Effector memory CD4-positive, alpha-beta T cell (primary cell): ENCODE measurements around the gene ITLN1.
"Not testable (repeated sequence)": the region's sequence is repeated elsewhere in the genome, so short reads cannot be mapped to it uniquely, and the experiment has no call there.

Experiments used
- DNase-seq, 3 donors: peaks; one replicate each; pipeline ENCODE4 v3.0.0-alpha.2; 2020
- H3K27ac ChIP-seq: 2 replicates; pipeline ENCODE4 v1.7.0; 2013; ENCODE audit warnings: mild to moderate bottlenecking, low read length, moderate library complexity; ENCODE audit not compliant: insufficient read depth, poor library complexity, severe bottlenecking
- H3K27me3 ChIP-seq: replicated peaks from 2 replicates; pipeline ENCODE4 v1.7.0; 2013; ENCODE audit warnings: mild to moderate bottlenecking, low read length; ENCODE audit not compliant: insufficient read depth, control insufficient read depth, poor library complexity, severe bottlenecking
- H3K36me3 ChIP-seq: 2 replicates; pipeline ENCODE4 v1.7.0; 2013; ENCODE audit warnings: mild to moderate bottlenecking, low read length, moderate library complexity; ENCODE audit not compliant: control insufficient read depth, insufficient read depth
- H3K4me1 ChIP-seq: 2 replicates; pipeline ENCODE4 v1.7.0; 2013; ENCODE audit warnings: low read length, mild to moderate bottlenecking; ENCODE audit not compliant: control insufficient read depth, insufficient read depth, poor library complexity, severe bottlenecking
- H3K4me3 ChIP-seq: 2 replicates; pipeline ENCODE4 v1.7.0; 2013; ENCODE audit warnings: low read length, low read depth, mild to moderate bottlenecking; ENCODE audit not compliant: insufficient read depth, poor library complexity, severe bottlenecking
- H3K9me3 ChIP-seq: 2 replicates; pipeline ENCODE4 v1.7.0; 2013; ENCODE audit warnings: mild to moderate bottlenecking, low read length, moderate library complexity; ENCODE audit not compliant: control insufficient read depth

The ITLN1 gene

DNA sequence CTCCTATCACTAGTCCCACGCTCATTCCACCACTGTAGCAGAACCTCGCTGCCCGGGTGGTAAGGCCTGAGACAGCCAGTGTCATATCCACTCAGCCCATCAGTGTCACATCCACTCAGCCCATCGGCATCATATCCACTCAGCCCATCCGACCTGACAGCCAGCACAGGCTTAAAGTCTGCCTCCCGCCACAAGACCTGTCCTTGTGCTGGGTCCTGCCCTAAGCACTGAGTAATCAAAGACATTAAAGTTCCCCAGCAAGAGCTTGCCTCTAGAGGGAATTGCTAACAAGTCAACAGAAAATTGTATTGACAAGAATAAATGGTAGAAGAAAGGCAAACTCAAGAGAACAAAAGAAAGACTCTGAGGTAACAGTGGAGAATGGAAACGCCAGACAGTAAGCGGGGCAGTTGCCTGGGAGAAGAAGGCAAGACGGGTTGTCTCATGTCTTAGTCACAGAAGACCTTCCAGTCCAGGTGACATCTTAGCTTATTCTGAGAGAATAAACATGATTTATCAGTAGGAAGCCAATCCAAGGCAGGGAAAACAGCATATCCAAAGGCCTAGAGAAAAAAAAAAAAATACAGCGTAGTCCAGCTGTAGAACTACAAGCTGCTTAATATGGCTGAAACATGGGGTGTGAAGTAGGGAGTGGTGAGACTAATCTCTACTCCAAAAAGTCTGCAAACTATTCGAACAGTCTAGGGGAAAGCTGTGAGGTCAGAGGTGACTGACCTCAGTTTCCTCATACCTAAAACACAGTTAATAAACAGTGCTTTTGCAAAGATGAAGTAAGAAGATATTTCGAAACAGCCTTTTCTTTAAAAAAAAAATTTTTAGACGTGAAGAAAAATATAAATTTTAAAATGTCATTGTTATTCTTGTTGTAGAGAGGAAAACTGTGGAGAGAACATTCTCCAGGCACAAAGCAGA, 1.1 kb downstream of the ITLN1 start:
- Histone ChIP-seq H3K27ac (no peak overlapping the region), H3K36me3 (no peaks in the 10 kb centered on the region), H3K4me3 (no peak overlapping the region), H3K9me3 (no peaks in the 10 kb centered on the region), H3K27me3 (no peaks in the 10 kb centered on the region), H3K4me1 (no peaks in the 10 kb centered on the region)
- no peak for DNase-seq

DNA sequence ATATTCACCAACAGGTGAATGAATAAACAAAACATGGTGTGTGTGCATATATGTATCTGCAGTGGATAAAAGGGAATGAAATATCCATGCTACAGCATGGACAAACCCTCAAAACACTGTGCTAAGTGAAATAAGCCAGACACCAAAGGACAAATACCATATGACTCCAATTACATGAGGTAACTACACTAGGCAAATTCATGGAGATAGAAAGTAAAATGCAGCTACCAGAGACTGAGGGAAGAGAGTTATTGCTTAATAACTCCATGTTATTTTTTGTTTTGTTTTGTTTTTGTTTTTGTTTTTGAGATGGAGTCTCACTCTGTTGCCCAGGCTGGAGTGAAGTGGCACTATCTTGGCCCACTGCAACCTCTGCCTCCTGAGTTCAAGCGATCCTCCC, 2.4 kb downstream of the ITLN1 start:
- H3K4me3 ChIP-seq = no peak overlapping the region
- H3K27me3 ChIP-seq = no peaks in the 10 kb centered on the region
- H3K36me3 ChIP-seq = no peaks in the 10 kb centered on the region
- DNase-seq = no peak
- H3K27ac ChIP-seq = no peak overlapping the region
- no peaks in the 10 kb centered on the region for H3K9me3 ChIP-seq
- no peaks in the 10 kb centered on the region for H3K4me1 ChIP-seq

DNA sequence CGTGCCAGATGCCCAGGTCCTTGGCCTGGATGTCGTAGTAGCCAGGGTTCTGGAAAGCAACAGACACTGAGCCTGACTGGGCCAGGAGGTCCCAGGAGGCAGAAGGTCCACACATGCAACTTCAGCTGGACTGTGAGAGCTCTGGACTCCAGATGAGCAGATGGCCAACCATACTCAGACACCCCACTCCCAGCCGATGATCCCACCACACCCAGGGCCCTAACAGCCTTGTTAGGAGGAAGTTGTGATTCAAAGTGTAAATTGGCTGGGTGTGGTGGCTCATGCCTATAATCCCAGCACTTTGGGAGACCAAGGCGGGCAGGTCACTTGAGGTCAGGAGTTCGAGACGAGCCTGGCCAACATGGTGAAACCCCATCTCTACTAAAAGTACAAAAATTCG, 3.7 kb downstream of the ITLN1 start:
- not testable (repeated sequence) for DNase-seq, H3K27ac ChIP-seq, H3K4me1 ChIP-seq, H3K36me3 ChIP-seq, H3K9me3 ChIP-seq, H3K4me3 ChIP-seq, H3K27me3 ChIP-seq

DNA sequence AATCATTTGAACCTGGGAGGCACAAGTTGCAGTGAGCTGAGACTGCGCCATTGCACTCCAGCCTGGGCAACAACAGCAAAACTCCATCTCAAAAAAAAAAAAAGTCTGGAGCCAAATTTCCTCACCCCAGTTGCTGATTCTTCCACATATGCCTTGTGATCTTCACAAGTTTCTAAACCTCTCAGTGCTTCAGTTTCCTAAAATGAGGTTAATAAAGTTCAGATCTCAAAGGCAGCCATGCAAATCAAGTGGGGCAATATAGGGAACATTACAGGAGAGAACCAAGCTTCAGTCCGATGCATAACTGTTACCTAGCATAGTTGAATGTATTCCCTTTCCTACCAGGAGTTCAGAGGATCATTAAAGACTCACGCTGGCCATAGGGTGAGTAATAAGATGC, 4.8 kb downstream of the ITLN1 start:
- Histone ChIP-seq H3K36me3 (no peaks in the 10 kb centered on the region), H3K4me1 (no peaks in the 10 kb centered on the region), H3K4me3 (no peak overlapping the region), H3K27me3 (no peaks in the 10 kb centered on the region), H3K27ac (no peak overlapping the region), H3K9me3 (no peaks in the 10 kb centered on the region)
- DNase-seq = no peak

DNA sequence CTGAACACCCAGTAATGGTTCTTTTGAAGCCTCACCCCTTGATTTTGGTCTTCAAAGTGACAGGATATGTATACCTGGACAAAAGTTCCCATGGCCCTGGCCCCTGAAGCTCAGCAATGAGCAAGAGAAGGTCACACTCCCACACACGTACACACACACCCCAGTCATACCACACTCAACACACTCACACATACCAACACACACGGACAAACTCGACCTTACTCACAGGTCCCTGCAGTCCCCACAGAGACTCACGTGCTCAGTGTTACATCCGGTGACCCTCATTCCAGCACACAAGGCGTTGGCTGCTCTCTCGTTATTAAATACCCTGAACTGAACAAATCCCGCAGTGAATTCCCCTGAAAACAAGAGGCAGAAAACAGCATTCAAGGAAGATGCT, 5.9 kb downstream of the ITLN1 start:
- Histone ChIP-seq H3K4me1 (no peaks in the 10 kb centered on the region), H3K4me3 (no peak overlapping the region), H3K9me3 (no peaks in the 10 kb centered on the region), H3K27ac (no peak overlapping the region), H3K27me3 (no peaks in the 10 kb centered on the region), H3K36me3 (no peaks in the 10 kb centered on the region)
- no peak for DNase-seq

DNA sequence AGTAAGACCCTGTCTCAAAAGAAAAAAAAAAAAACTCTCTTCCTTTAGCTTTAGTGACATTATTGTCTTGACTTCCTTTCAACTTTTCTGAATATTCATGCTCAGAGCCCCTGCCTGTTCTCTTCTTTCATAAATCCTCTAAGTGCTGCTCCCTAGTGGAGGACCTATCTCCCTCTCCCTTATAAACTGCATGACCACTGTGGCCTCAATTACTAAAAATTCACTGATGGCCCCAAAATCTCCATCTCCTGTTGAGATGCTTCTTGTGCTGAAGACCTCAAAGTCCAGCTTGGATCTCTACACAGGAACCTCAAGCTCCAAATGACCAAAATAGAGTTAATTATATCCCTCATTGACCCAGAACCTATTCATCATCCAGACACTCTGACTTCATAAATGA, 7.8 kb downstream of the ITLN1 start:
- DNase-seq = no peak
- H3K9me3 ChIP-seq = no peaks in the 10 kb centered on the region
- no peak overlapping the region for H3K4me3 ChIP-seq
- no peaks in the 10 kb centered on the region for H3K4me1 ChIP-seq
- H3K36me3 ChIP-seq = no peaks in the 10 kb centered on the region
- H3K27me3 ChIP-seq = no peaks in the 10 kb centered on the region
- no peak overlapping the region for H3K27ac ChIP-seq

DNA sequence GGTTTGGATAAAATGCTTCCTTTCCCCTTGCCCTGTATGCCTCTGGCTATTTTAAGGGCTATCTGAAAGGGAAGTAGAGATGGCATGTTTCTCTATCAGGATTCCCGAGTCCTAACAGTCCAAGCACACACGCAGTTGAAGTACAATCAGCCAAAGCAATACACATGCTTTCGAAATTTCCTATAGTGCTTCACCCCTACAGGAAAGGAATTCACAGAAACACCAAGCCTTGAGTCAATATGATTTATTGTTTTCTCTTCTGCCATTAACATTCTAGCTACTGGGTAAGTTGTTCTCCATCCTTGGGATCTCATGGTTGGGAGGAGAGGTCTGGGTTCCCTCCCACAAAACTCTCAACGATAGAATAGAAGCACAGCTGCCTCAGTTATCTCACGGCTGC, 8.7 kb downstream of the ITLN1 start:
- Histone ChIP-seq H3K27me3 (no peaks in the 10 kb centered on the region), H3K27ac (no peak overlapping the region), H3K4me3 (no peak overlapping the region), H3K36me3 (no peaks in the 10 kb centered on the region), H3K4me1 (no peaks in the 10 kb centered on the region), H3K9me3 (no peaks in the 10 kb centered on the region)
- no peak for DNase-seq

DNA sequence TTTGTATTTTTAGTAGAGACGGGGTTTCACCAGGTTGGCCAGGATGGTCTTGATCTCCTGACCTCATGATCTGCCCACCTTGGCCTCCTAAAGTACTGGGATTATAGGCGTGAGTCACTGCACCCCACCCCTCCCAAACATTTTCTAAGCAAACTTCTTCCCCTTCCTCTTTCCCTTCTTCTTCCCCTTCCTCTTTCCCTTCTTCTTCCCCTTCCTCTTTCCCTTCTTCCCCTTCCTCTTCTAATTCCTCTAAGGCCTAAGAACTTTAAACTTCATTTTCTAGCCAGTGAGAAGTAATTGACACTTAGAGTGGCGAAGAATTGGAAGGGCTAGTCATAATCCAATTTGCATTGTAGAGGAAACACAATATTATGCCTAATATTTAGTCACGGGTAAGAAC, 9.4 kb downstream of the ITLN1 start:
- H3K27ac ChIP-seq, H3K4me3 ChIP-seq: not testable (repeated sequence)

DNA sequence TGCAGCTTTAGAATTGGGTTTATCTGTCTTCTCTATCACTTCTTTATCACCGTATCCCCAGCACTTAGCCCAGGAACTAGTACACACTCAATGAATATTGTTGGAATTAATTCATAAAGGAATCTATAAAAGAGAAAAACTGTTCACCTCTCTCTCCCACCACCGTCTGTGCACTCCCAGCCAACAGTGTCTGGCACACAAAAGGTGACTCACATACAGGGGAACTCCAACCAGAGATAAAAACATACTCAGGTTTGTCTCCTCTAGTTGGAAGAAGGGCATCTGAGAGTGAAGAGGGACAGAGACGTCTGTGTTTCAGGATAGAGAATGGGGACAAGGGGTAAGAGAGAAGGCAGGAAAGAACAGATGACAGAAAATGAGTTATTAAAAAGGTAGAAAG, 10.0 kb downstream of the ITLN1 start:
- Histone ChIP-seq H3K36me3 (no peaks in the 10 kb centered on the region), H3K27ac (no peak overlapping the region), H3K9me3 (no peaks in the 10 kb centered on the region), H3K4me3 (no peak overlapping the region), H3K27me3 (no peaks in the 10 kb centered on the region), H3K4me1 (no peaks in the 10 kb centered on the region)
- DNase-seq = no peak

More for the DNA sequence above, 9.4 kb downstream of the ITLN1 start:
- H3K4me1 ChIP-seq, DNase-seq, H3K27me3 ChIP-seq, H3K36me3 ChIP-seq, H3K9me3 ChIP-seq: not testable (repeated sequence)

DNA sequence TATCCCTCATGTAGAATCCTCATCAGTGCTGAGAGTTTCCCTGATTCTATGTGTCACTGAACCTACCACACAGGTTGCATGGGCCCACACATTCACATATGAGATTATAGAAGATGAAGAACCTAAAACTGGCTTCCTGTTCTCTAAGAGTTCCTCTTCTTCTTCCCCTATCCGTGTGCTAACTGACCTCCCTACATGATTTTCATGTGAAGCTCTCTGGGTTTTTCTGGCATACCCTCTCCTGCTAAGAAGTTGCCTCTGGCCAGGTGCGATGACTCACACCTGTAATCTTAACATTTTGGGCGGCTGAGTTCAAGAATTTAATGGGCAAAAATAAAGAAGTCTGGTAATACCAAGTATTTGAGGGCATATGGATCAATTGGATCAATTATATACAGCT, 16.8 kb downstream of the ITLN1 start:
- no peaks in the 10 kb centered on the region for H3K9me3 ChIP-seq
- no peak for DNase-seq
- no peak overlapping the region for H3K4me3 ChIP-seq
- H3K27me3 ChIP-seq = no peaks in the 10 kb centered on the region
- no peaks in the 10 kb centered on the region for H3K36me3 ChIP-seq
- no peak overlapping the region for H3K27ac ChIP-seq
- no peaks in the 10 kb centered on the region for H3K4me1 ChIP-seq
